AG09319 (cell line): ENCODE data around the gene HDAC7.

Source experiments
- DNase-seq: peaks from one replicate; pipeline ENCODE4 v3.0.0-alpha.2; 2010; ENCODE audit warnings: low read depth; ENCODE audit errors: extremely low read depth
- CTCF ChIP-seq: IDR thresholded peaks from 2 replicates; pipeline ENCODE4 v1.5.1; 2011; ENCODE audit warnings: low read depth, mild to moderate bottlenecking, inconsistent platforms, low read length, moderate library complexity

Gene HDAC7

GRCh38 chr12:47748899-47749298, 70.8 kb downstream of the HDAC7 start:
- no peak for TF ChIP-seq CTCF
- DNase-seq = no peak

- TF ChIP-seq CTCF = no peak
- no peak for DNase-seq
These were observed 71.2 kb downstream of the HDAC7 start for GRCh38 chr12:47748507-47748828.

GRCh38 chr12:47747596-47748506, 71.9 kb downstream of the HDAC7 start:
- no peak for TF ChIP-seq CTCF
- DNase-seq = no peak

- no peak for DNase-seq
- no peak for TF ChIP-seq CTCF
These were observed 72.6 kb downstream of the HDAC7 start for GRCh38 chr12:47747126-47747525.

GRCh38 chr12:47746523-47746922, 73.2 kb downstream of the HDAC7 start:
- DNase-seq = no peak
- TF ChIP-seq CTCF = no peak

- TF ChIP-seq CTCF = no peak
- DNase-seq = no peak
These were observed 73.6 kb downstream of the HDAC7 start for GRCh38 chr12:47746073-47746472.

- no peak for TF ChIP-seq CTCF
- no peak for DNase-seq
These were observed 74.1 kb downstream of the HDAC7 start for GRCh38 chr12:47745485-47746041.
